Measurements from ENCODE around the gene LIMK1. TPM values are rescaled to one million over a fixed set of nuclear protein-coding genes. Genes with fewer than 3 reads are reported as not detected.

LIMK1 gene
- total and polyA plus RNA-seq, 2 of the 13 experiments (the other 11 are each of a cell fraction or from before 2014, with no cell fraction given): 8.9 to 18.8 TPM

- TF ChIP-seq, protein P1, sequence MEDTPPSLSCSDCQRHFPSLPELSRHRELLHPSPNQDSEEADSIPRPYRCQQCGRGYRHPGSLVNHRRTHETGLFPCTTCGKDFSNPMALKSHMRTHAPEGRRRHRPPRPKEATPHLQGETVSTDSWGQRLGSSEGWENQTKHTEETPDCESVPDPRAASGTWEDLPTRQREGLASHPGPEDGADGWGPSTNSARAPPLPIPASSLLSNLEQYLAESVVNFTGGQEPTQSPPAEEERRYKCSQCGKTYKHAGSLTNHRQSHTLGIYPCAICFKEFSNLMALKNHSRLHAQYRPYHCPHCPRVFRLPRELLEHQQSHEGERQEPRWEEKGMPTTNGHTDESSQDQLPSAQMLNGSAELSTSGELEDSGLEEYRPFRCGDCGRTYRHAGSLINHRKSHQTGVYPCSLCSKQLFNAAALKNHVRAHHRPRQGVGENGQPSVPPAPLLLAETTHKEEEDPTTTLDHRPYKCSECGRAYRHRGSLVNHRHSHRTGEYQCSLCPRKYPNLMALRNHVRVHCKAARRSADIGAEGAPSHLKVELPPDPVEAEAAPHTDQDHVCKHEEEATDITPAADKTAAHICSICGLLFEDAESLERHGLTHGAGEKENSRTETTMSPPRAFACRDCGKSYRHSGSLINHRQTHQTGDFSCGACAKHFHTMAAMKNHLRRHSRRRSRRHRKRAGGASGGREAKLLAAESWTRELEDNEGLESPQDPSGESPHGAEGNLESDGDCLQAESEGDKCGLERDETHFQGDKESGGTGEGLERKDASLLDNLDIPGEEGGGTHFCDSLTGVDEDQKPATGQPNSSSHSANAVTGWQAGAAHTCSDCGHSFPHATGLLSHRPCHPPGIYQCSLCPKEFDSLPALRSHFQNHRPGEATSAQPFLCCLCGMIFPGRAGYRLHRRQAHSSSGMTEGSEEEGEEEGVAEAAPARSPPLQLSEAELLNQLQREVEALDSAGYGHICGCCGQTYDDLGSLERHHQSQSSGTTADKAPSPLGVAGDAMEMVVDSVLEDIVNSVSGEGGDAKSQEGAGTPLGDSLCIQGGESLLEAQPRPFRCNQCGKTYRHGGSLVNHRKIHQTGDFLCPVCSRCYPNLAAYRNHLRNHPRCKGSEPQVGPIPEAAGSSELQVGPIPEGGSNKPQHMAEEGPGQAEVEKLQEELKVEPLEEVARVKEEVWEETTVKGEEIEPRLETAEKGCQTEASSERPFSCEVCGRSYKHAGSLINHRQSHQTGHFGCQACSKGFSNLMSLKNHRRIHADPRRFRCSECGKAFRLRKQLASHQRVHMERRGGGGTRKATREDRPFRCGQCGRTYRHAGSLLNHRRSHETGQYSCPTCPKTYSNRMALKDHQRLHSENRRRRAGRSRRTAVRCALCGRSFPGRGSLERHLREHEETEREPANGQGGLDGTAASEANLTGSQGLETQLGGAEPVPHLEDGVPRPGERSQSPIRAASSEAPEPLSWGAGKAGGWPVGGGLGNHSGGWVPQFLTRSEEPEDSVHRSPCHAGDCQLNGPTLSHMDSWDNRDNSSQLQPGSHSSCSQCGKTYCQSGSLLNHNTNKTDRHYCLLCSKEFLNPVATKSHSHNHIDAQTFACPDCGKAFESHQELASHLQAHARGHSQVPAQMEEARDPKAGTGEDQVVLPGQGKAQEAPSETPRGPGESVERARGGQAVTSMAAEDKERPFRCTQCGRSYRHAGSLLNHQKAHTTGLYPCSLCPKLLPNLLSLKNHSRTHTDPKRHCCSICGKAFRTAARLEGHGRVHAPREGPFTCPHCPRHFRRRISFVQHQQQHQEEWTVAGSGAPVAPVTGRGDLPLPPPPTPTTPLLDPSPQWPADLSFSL (CRISPR knock-in tag; IDR thresholded peaks at IDR 0.05): no peak
- TF ChIP-seq, protein P2, sequence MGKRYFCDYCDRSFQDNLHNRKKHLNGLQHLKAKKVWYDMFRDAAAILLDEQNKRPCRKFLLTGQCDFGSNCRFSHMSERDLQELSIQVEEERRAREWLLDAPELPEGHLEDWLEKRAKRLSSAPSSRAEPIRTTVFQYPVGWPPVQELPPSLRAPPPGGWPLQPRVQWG (CRISPR knock-in tag; IDR thresholded peaks at IDR 0.05; ENCODE audit: borderline replicate concordance, low read depth): no peak
- TF ChIP-seq, protein P3, sequence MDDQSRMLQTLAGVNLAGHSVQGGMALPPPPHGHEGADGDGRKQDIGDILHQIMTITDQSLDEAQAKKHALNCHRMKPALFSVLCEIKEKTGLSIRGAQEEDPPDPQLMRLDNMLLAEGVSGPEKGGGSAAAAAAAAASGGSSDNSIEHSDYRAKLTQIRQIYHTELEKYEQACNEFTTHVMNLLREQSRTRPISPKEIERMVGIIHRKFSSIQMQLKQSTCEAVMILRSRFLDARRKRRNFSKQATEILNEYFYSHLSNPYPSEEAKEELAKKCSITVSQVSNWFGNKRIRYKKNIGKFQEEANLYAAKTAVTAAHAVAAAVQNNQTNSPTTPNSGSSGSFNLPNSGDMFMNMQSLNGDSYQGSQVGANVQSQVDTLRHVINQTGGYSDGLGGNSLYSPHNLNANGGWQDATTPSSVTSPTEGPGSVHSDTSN (CRISPR knock-in tag; IDR thresholded peaks at IDR 0.05; ENCODE audit: borderline replicate concordance): no peak
- TF ChIP-seq CEBPB (IDR thresholded peaks at IDR 0.05; ENCODE audit: borderline replicate concordance, low read depth, low read length): no peak
Measured at GRCh38 chr7:74138334-74138867, 54.8 kb downstream of the LIMK1 start (continued).

Data from HepG2 (cell line).